Parathyroid adenoma (tissue), 2 donors: Measurements from ENCODE around the gene CADM1.

ENCODE experiments used
- H2AFZ ChIP-seq: fragments of 300-600 bp; sonication (generic); one replicate; pipeline ENCODE4 v1.7.0; 2017; ENCODE audit warnings: antibody characterized with exemption, mild to moderate bottlenecking
- H3K27ac ChIP-seq: fragments of 300-600 bp; sonication (generic); one replicate; pipeline ENCODE4 v1.7.0; 2017
- H3K27me3 ChIP-seq: fragments of 300-600 bp; sonication (generic); one replicate; pipeline ENCODE4 v1.7.0; 2017; ENCODE audit warnings: low read length; ENCODE audit not compliant: control insufficient read depth, insufficient read depth
- H3K36me3 ChIP-seq: fragments of 300-600 bp; sonication (generic); one replicate; pipeline ENCODE4 v1.7.0; 2017; ENCODE audit warnings: low read length; ENCODE audit not compliant: control insufficient read depth, insufficient read depth
- H3K4me1 ChIP-seq: fragments of 300-600 bp; sonication (generic); one replicate; pipeline ENCODE4 v1.7.0; 2017; ENCODE audit warnings: control low read depth
- H3K4me2 ChIP-seq: fragments of 300-600 bp; sonication (generic); one replicate; pipeline ENCODE4 v1.7.0; 2017; ENCODE audit warnings: low read length
- H3K4me3 ChIP-seq: fragments of 300-600 bp; sonication (generic); one replicate; pipeline ENCODE4 v1.7.0; 2017; ENCODE audit warnings: low read depth, low read length
- H3K79me2 ChIP-seq: fragments of 300-600 bp; sonication (generic); one replicate; pipeline ENCODE4 v1.7.0; 2017; ENCODE audit warnings: control low read depth
- H3K9ac ChIP-seq: fragments of 300-600 bp; sonication (generic); one replicate; pipeline ENCODE4 v1.7.0; 2017; ENCODE audit warnings: mild to moderate bottlenecking
- H3K9me3 ChIP-seq: fragments of 300-600 bp; sonication (generic); one replicate; pipeline ENCODE4 v1.7.0; 2017; ENCODE audit warnings: low read length; ENCODE audit not compliant: control insufficient read depth
- CTCF ChIP-seq: fragments of 300-600 bp; sonication (generic); IDR thresholded peaks from one replicate; pipeline ENCODE4 v1.7.0; 2017; ENCODE audit warnings: antibody characterized with exemption, mild to moderate bottlenecking
- donor health status: primary hyperparathyroidism.

CADM1 gene

DNA sequence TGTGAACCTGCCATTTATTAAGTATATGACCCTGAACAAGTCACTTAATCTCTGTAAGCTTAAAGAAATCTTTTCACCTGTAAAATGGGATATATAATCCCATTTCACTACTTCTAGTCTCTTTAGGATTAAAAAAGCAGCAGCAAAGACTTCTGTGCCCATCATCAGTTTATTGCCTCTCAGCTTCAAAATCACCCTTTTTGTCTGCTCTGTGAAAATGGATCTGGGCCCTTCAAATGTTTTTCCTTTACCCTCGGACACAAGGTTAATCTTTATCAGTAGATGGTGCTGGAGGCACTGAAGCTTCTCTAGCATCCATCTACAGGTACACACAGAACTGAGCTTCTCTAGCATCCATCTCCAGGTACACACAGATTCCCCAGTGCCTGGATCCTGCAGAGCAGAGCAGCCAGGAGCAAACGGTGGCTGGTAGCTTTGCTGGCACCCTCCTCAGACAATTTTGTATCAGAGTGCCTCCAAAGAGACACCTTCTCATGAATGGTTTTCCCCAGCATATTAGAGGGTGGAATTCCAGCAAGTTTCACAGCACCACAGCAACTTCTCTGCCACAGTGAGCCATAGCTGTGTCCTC lies 56.8 kb downstream of the CADM1 start:
- H3K4me1 ChIP-seq: no peaks in the 10 kb centered on the region
- no peaks in the 10 kb centered on the region for H3K36me3 ChIP-seq
- H3K27ac ChIP-seq: no peak overlapping the region
- H3K9me3 ChIP-seq: no peaks in the 10 kb centered on the region
- no peaks in the 10 kb centered on the region for H3K79me2 ChIP-seq
- H3K4me2 ChIP-seq: no peak overlapping the region
- no peaks in the 10 kb centered on the region for H3K27me3 ChIP-seq
- no peak overlapping the region for H3K9ac ChIP-seq
- no peak for TF ChIP-seq CTCF
- no peak overlapping the region for H2AFZ ChIP-seq
- H3K4me3 ChIP-seq: no peak overlapping the region

DNA sequence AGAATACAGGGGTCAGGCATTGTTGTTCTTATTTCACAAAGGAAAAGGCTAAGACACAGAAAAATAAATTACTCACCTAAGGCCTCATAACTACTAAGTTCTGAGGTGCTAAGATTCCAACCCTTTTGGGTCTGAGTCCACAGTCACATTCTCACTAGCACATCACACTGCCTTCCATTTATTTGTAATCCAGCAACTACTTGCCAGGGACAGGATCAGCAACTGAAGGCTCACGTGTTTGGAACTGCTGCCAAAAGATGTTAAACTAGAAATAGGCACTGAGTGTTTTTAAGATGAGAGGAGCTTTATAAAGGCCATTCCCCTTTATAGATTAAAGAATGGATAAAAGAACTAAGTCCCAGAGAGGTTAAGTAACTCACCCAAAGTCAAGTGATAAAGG lies 58.0 kb downstream of the CADM1 start:
- Histone ChIP-seq H2AFZ (no peak overlapping the region), H3K9ac (no peak overlapping the region), H3K4me2 (no peak overlapping the region), H3K4me1 (no peaks in the 10 kb centered on the region), H3K4me3 (no peak overlapping the region), H3K27ac (no peak overlapping the region), H3K9me3 (no peaks in the 10 kb centered on the region), H3K27me3 (no peaks in the 10 kb centered on the region), H3K79me2 (no peaks in the 10 kb centered on the region), H3K36me3 (no peaks in the 10 kb centered on the region)
- no peak for TF ChIP-seq CTCF

- Histone ChIP-seq H3K9me3 (no peaks in the 10 kb centered on the region), H3K4me1 (no peaks in the 10 kb centered on the region), H3K9ac (no peak overlapping the region), H3K79me2 (no peaks in the 10 kb centered on the region), H3K4me3 (no peak overlapping the region), H3K4me2 (no peak overlapping the region), H3K36me3 (no peaks in the 10 kb centered on the region), H2AFZ (no peak overlapping the region), H3K27me3 (no peaks in the 10 kb centered on the region), H3K27ac (no peak overlapping the region)
- TF ChIP-seq CTCF: no peak
Measured at GRCh38 chr11:115444542-115444941, 59.7 kb downstream of the CADM1 start.

- no peak overlapping the region for H3K4me3 ChIP-seq
- H3K27ac ChIP-seq: no peak overlapping the region
- no peaks in the 10 kb centered on the region for H3K9me3 ChIP-seq
- no peak for TF ChIP-seq CTCF
- no peaks in the 10 kb centered on the region for H3K27me3 ChIP-seq
- H3K4me2 ChIP-seq: no peak overlapping the region
- H2AFZ ChIP-seq: no peak overlapping the region
- no peak overlapping the region for H3K9ac ChIP-seq
- H3K36me3 ChIP-seq: no peaks in the 10 kb centered on the region
- H3K4me1 ChIP-seq: no peaks in the 10 kb centered on the region
- H3K79me2 ChIP-seq: no peaks in the 10 kb centered on the region
Measured at GRCh38 chr11:115439969-115440540, 64.2 kb downstream of the CADM1 start.

GRCh38 chr11:115439385-115439784 lies 64.8 kb downstream of the CADM1 start:
- no peak for TF ChIP-seq CTCF
- Histone ChIP-seq H3K9ac (no peak overlapping the region), H3K79me2 (no peaks in the 10 kb centered on the region), H3K36me3 (no peaks in the 10 kb centered on the region), H3K4me1 (no peaks in the 10 kb centered on the region), H3K27me3 (no peaks in the 10 kb centered on the region), H3K4me3 (no peak overlapping the region), H3K27ac (no peak overlapping the region), H2AFZ (no peak overlapping the region), H3K4me2 (no peak overlapping the region), H3K9me3 (no peaks in the 10 kb centered on the region)
